Coronary artery (tissue), 2 donors: ENCODE results near the gene GPR17.

ENCODE experiments used
- DNase-seq: peaks from one replicate; pipeline ENCODE4 v3.0.0-alpha.2; 2017; ENCODE audit warnings: low spot score
- H3K27ac ChIP-seq, 2 donors: fragments of 200-600 bp; sonication (generic); one replicate each; pipeline ENCODE4 v1.5.1; 2016 to 2019
- H3K4me3 ChIP-seq: fragments of 200-600 bp; sonication (generic); 2 replicates; pipeline ENCODE4 v1.5.1; 2016; ENCODE audit warnings: mild to moderate bottlenecking, moderate library complexity
- CTCF ChIP-seq: fragments of 200-600 bp; sonication (generic); IDR thresholded peaks from one replicate; pipeline ENCODE4 v1.5.1; 2019; ENCODE audit warnings: antibody characterized with exemption

Gene GPR17

GRCh38 chr2:127663566-127664064 is 17.7 kb downstream of the GPR17 start:
- TF ChIP-seq CTCF, result no peak
- Histone ChIP-seq H3K27ac (peak overlapping the region; percentile 61 to 87), H3K4me3 (peak overlapping the region; percentile 71)
- DNase-seq, result no peak

GRCh38 chr2:127664065-127664894 is 18.3 kb downstream of the GPR17 start:
- Histone ChIP-seq H3K4me3 (peak overlapping the region; percentile 71), H3K27ac (peak overlapping the region; percentile 61 to 87)
- no peak for TF ChIP-seq CTCF
- DNase-seq, result peak; percentile 74

GRCh38 chr2:127664895-127665225 is 18.9 kb downstream of the GPR17 start:
- no peak for DNase-seq
- H3K27ac ChIP-seq, result peak overlapping the region; percentile 61 to 87
- peak overlapping the region; percentile 71 for H3K4me3 ChIP-seq
- TF ChIP-seq CTCF, result no peak

GRCh38 chr2:127665267-127665893 is 19.4 kb downstream of the GPR17 start:
- DNase-seq, result no peak
- H3K4me3 ChIP-seq, result peak overlapping the region; percentile 71
- H3K27ac ChIP-seq, result peak overlapping the region; percentile 61 to 87
- TF ChIP-seq CTCF, result no peak

GRCh38 chr2:127669056-127669455 is 23.1 kb downstream of the GPR17 start:
- no peak for DNase-seq
- no peak for TF ChIP-seq CTCF
- H3K27ac ChIP-seq, result peak overlapping the region; percentile 2 to 52
- H3K4me3 ChIP-seq, result peak overlapping the region; percentile 29

GRCh38 chr2:127670055-127670956 is 24.4 kb downstream of the GPR17 start:
- Histone ChIP-seq H3K27ac (peak overlapping the region; percentile 24 to 29), H3K4me3 (no peak overlapping the region)
- no peak for TF ChIP-seq CTCF
- DNase-seq, result peak; percentile 70
